GM21528 (cell line): ENCODE measurements around the gene NT5C3B.
"Not testable (repeated sequence)": the region's sequence is repeated elsewhere in the genome, so short reads cannot be mapped to it uniquely, and the experiment has no call there.

Experiments used
- ATAC-seq: cut with Tn5 transposase; IDR thresholded peaks from one replicate; pipeline ENCODE4 v1.9.1; 2021; ENCODE audit warnings: mild to moderate bottlenecking, moderate library complexity; ENCODE audit not compliant: unreplicated experiment, low FRiP score

The NT5C3B gene

DNA sequence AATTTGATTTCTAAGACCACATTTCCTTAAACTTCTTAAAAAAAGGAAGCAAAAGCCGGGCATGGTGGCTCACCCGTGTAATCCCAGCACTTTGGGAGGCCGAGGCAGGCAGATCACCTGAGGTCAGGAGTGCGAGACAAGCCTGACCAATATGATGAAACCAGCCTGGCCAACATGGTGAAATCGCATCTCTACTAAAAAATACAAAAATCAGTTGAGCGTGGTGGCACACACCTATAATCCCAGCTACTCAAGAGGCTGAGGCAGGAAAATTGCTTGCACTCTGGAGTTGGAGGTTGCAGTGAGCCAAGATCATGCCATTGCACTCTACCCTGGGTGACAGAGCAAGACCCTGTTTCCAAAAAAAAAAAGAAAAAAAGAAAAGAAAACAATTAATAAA, 4.7 kb upstream of the NT5C3B start:
- not testable (repeated sequence) for ATAC-seq

GRCh38 chr17:41839448-41839847, 3.4 kb upstream of the NT5C3B start:
- ATAC-seq: not testable (repeated sequence)

DNA sequence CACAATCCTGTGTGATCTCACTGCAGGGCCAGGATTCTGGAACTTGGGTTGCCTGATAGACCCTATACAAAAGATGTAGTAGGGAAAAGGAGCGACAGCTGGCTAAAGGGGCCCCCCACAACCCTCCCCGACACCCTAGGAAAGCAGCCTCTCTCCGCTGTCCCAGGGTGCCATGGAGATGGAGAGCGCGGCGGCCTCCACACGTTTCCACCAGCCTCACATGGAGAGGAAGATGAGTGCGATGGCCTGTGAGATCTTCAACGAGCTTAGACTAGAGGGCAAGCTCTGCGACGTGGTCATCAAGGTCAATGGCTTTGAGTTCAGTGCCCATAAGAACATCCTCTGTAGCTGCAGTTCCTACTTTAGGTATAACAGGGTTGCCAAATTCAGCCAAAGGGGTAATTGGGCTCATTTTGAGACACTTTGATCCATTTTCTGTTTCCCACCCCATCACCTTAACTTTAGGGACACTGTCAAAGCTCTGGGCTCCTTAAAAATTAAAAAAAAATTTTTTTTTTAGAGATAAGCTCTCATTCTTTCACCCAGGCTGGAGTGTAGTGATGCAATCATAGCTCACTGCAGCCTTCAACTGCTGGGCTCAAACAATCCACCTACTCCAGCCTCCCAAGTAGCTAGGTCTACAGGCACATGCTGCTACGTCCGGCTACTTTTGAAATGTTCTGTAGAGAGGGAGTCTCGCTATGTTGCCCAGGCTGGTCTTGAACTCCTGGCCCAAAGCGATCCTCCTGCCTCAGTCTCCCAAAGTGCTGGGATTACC, 1.9 kb upstream of the NT5C3B start, which contains the start of gene KLHL10:
Gene KLHL10 (plus strand): TSS at position 65 of the 778 bp plus-strand sequence. CDS start 108 bp downstream, at position 173.
- ATAC-seq: no peak

DNA sequence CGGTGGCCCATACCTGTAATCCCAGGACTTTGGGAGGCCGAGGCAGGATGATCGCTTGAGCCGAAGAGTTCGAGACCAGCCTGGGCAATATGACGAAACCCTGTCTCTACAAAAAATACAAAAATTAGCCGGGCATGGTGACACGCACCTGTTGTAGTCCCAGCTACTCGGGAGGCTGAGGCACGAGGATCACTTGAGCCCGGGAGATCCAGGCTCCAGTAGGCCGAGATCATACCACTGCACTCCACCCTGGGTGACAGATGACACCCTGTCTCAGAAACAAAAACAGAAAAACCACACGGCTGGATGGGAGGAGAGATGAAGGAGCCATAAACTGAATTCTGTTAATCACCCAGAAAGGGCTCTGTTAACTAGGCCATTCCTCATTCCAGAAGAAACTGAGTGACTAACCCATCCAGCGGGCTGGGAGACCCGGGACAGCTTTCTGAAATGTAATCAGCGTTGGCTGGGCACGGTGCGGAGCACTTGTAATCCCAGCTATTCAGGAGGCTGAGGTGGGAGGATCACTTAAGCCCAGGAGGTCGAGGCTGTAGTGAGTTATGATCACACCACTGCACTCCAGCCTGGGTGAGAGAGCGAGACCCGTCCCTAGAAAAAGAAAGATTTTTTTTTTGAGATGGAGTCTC, 641 bp upstream of the NT5C3B start:
- no peak for ATAC-seq

GRCh38 chr17:41835214-41835799, 725 bp downstream of the NT5C3B start:
- peak; percentile 30 for ATAC-seq

DNA sequence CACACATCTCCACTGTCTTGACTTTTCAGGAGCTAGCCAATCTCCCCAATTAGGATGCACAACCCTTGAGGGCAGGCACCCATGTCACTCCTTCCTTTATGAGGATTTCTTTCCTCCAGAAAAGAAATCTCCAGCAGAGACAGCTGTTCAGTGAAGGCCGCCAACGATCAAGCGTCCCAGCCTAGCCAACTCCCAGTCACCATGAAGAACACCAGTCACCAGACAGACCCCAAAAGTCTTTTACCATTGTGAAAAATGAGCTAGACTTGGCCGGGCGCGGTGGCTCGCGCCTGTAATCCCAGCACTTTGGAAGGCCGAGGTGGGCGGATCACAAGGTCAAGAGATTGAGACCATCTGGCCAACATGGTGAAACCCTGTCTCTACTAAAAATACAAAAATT, 6.1 kb downstream of the NT5C3B start:
- not testable (repeated sequence) for ATAC-seq

DNA sequence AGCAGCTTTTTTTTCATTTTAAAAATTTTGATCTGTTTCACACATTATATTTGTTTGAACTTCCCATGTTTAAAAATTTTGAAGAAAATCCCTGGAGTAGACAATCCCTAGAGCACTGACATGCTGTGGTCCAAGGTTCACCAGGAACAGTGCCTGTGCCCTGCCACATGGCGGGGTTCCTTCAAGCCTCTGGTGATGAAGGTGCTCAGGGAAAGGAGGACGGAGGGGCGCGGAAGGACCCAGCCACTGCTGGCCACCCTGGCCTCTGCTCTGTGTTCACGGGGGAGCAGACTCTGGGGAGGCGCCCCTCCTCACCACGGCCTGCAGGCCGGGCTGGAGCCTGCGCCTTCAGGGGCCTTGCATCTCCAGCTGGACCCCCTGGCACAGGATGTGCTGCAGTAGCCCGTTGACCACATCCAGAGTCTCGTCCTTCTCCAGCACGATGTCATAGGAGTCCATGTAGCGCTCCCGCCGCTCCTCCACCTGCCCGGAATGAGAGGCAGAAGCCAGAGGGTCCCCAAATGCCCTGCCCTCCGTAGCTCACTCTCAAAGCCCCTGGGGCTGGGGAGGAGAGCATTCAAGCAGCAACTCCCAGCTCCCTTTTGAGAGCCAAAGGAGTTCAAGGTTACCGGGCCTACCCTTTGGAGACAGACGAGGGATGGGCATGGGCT, 10.7 kb downstream of the NT5C3B start:
- no peak for ATAC-seq

GRCh38 chr17:41824086-41824485, 11.9 kb downstream of the NT5C3B start:
- ATAC-seq: no peak

- ATAC-seq: no peak
Observed at GRCh38 chr17:41823580-41823979, 12.5 kb downstream of the NT5C3B start.

GRCh38 chr17:41823141-41823524, 12.9 kb downstream of the NT5C3B start:
- no peak for ATAC-seq

DNA sequence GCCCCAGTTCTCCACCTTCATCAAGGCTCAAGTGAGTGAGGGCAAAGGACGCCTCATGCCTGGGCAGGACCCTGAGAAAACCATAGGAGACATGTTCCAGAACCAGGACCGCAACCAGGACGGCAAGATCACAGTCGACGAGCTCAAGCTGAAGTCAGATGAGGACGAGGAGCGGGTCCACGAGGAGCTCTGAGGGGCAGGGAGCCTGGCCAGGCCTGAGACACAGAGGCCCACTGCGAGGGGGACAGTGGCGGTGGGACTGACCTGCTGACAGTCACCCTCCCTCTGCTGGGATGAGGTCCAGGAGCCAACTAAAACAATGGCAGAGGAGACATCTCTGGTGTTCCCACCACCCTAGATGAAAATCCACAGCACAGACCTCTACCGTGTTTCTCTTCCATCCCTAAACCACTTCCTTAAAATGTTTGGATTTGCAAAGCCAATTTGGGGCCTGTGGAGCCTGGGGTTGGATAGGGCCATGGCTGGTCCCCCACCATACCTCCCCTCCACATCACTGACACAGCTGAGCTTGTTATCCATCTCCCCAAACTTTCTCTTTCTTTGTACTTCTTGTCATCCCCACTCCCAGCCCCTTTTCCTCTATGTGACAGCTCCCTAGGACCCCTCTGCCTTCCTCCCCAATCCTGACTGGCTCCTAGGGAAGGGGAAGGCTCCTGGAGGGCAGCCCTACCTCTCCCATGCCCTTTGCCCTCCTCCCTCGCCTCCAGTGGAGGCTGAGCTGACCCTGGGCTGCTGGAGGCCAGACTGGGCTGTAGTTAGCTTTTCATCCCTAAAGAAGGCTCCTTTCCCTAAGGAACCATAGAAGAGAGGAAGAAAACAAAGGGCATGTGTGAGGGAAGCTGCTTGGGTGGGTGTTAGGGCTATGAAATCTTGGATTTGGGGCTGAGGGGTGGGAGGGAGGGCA, 13.6 kb downstream of the NT5C3B start:
- no peak for ATAC-seq

- no peak for ATAC-seq
Observed at GRCh38 chr17:41821776-41822175, 14.3 kb downstream of the NT5C3B start.

DNA sequence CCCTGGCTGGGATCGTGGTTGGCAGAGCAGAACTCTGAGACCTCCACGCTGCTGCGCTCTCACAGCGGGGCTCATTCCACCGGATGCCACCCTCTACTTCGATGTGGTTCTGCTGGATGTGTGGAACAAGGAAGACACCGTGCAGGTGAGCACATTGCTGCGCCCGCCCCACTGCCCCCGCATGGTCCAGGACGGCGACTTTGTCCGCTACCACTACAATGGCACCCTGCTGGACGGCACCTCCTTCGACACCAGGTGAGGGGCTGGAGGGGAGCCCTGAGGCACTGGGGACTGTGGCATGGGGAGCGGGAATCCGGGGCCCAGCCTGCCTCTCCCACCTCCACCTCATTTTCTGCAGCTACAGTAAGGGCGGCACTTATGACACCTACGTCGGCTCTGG, 18.0 kb downstream of the NT5C3B start:
- no peak for ATAC-seq

GRCh38 chr17:41816637-41817320, 19.3 kb downstream of the NT5C3B start:
- ATAC-seq: no peak

- ATAC-seq: no peak
Observed at GRCh38 chr17:41814195-41814594, 21.8 kb downstream of the NT5C3B start.

- no peak for ATAC-seq
Observed at GRCh38 chr17:41813699-41814124, 22.3 kb downstream of the NT5C3B start.

DNA sequence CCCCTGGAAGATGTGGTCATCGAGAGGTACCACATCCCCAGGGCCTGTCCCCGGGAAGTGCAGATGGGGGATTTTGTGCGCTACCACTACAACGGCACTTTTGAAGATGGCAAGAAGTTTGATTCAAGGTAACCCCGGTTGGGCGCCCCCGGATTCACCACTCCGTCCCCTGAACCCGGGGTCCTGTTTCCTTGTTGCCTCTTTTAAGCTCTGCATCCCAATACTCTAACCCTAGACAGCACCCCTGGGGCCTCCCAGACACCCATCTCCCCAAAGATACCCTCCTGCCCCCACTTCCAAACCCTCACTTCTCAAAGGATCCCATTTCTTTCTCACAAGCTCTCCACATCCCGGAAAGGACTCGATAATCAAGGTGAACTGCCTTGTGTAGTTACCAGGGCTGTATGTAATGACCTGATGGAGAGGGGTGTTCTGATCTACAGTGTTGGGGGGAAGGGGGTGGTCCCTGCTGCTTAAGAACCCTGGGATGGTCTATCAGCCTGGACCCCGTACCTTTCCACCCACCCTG, 22.8 kb downstream of the NT5C3B start:
- ATAC-seq: no peak

GRCh38 chr17:41812381-41813151, 23.5 kb downstream of the NT5C3B start, which contains the start of gene FKBP10:
FKBP10 (plus strand) TSS chr17:41813004; CDS start chr17:41813035, 31 bp downstream.
- no peak for ATAC-seq
